PC-9 (cell line): ENCODE measurements around the gene FOXC2. TPM values are rescaled to one million over a fixed set of nuclear protein-coding genes. Genes with fewer than 3 reads are reported as not detected.

Source experiments
- BruUV-seq: library from RNA; stranded (reverse); fragments of 400-500 nt; replicated peaks from 2 replicates; lab custom pipeline; 2021; lab: Mats Ljungman, UMichigan
- CTCF ChIA-PET: fragments of 300-600 bp; sonication (Branson Sonifier 250); formaldehyde crosslinking; loops from one replicate; lab custom pipeline; 2022; ENCODE audit warnings: antibody characterized with exemption; lab: Charles Lee
- POLR2A ChIA-PET: fragments of 300-600 bp; sonication (Branson Sonifier 250); formaldehyde crosslinking; loops from one replicate; lab custom pipeline; 2022; ENCODE audit warnings: antibody characterized with exemption; ENCODE audit not compliant: unreplicated experiment; lab: Charles Lee
- DNase-seq, 2 experiments: peaks; one replicate each; pipeline versions ENCODE4 v3.0.0 to v3.0.0-alpha.2; 2015 to 2022; ENCODE audit warnings: mixed read lengths in 1 of 2
- H2AFZ ChIP-seq: fragments of 200-600 bp; sonication (generic); 2 replicates; pipeline ENCODE4 v1.8.1; 2017; ENCODE audit warnings: antibody characterized with exemption
- H3F3A ChIP-seq: fragments of 200-600 bp; sonication (generic); 2 replicates; pipeline ENCODE4 v1.8.1; 2017; ENCODE audit warnings: antibody characterized with exemption, mild to moderate bottlenecking, low read depth; ENCODE audit not compliant: insufficient read depth
- H3K27ac ChIP-seq: fragments of 200-600 bp; sonication (generic); 2 replicates; pipeline ENCODE4 v1.6.1; 2016; ENCODE audit warnings: mixed run types
- H3K27me3 ChIP-seq: fragments of 200-600 bp; sonication (generic); 2 replicates; pipeline ENCODE4 v1.6.1; 2016; ENCODE audit warnings: low read depth, mixed run types; ENCODE audit not compliant: insufficient read depth
- H3K36me3 ChIP-seq: fragments of 200-600 bp; sonication (generic); 2 replicates; pipeline ENCODE4 v1.6.1; 2016; ENCODE audit warnings: low read depth, mixed run types
- H3K4me1 ChIP-seq: fragments of 200-600 bp; sonication (generic); replicated peaks from 2 replicates; pipeline ENCODE4 v1.6.1; 2016; ENCODE audit warnings: mixed run types; ENCODE audit not compliant: insufficient read depth
- H3K4me2 ChIP-seq: fragments of 200-600 bp; sonication (generic); 2 replicates; pipeline ENCODE4 v1.6.1; 2017; ENCODE audit warnings: mixed run types
- H3K4me3 ChIP-seq: fragments of 200-600 bp; sonication (generic); 2 replicates; pipeline ENCODE4 v1.6.1; 2016; ENCODE audit warnings: mixed run types
- H3K79me2 ChIP-seq: fragments of 200-600 bp; sonication (generic); 2 replicates; pipeline ENCODE4 v1.6.1; 2017; ENCODE audit warnings: low read depth, mixed run types
- H3K9me2 ChIP-seq: fragments of 200-600 bp; sonication (generic); 2 replicates; pipeline ENCODE4 v1.8.1; 2017; ENCODE audit warnings: mild to moderate bottlenecking; ENCODE audit not compliant: insufficient read depth
- H3K9me3 ChIP-seq: fragments of 200-600 bp; sonication (generic); 2 replicates; pipeline ENCODE4 v1.8.1; 2016; ENCODE audit warnings: low read depth; ENCODE audit not compliant: insufficient read depth
- H4K20me1 ChIP-seq: fragments of 200-600 bp; sonication (generic); 2 replicates; pipeline ENCODE4 v1.8.1; 2017; ENCODE audit not compliant: insufficient read depth
- EZH2 ChIP-seq: fragments of 200-600 bp; sonication (generic); IDR thresholded peaks from 2 replicates; pipeline ENCODE4 v1.8.0; 2017; ENCODE audit warnings: antibody characterized with exemption, low read depth
- intact Hi-C: fragments of 100-400 bp; cut with micrococcal nuclease; formaldehyde crosslinking; loops from one replicate; pipeline ENCODE4 v1.10.0; 2022; ENCODE audit not compliant: unreplicated experiment
- total RNA-seq: library from RNA; stranded (reverse); gene quantifications from 2 replicates; pipeline ENCODE4 v1.2.3, GENCODE V29; 2021
- TF ChIP-seq, protein P1 (sequence below): fragments of 200-600 bp; sonication (generic); conservative IDR thresholded peaks from 2 replicates; pipeline ENCODE4 v1.6.1; 2017; ENCODE audit warnings: mixed run types, antibody characterized with exemption, mild to moderate bottlenecking, moderate library complexity

FOXC2 gene
- total RNA-seq, 1 experiment from 2014 or later: not detected

DNA sequence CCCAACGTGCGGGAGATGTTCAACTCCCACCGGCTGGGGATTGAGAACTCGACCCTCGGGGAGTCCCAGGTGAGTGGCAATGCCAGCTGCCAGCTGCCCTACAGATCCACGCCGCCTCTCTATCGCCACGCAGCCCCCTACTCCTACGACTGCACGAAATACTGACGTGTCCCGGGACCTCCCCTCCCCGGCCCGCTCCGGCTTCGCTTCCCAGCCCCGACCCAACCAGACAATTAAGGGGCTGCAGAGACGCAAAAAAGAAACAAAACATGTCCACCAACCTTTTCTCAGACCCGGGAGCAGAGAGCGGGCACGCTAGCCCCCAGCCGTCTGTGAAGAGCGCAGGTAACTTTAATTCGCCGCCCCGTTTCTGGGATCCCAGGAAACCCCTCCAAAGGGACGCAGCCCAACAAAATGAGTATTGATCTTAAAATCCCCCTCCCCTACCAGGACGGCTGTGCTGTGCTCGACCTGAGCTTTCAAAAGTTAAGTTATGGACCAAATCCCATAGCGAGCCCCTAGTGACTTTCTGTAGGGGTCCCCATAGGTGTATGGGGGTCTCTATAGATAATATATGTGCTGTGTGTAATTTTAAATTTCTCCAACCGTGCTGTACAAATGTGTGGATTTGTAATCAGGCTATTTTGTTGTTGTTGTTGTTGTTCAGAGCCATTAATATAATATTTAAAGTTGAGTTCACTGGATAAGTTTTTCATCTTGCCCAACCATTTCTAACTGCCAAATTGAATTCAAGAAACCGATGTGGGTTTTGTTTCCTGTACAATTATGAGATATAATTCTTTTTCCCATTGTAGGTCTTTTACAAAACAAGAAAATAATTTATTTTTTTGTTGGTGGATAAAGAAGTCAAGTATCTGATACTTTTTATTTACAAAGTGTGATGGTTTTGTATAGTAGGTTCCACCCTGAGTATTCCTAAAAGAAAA is 2.3 kb downstream of the FOXC2 start:
- H4K20me1 ChIP-seq: no peaks in the 10 kb centered on the region
- peaks cover 69% of the 10 kb centered on the region for H3K27me3 ChIP-seq
- H3K9me3 ChIP-seq: no peaks in the 10 kb centered on the region
- H3K4me2 ChIP-seq: no peak overlapping the region
- TF ChIP-seq, protein P1, sequence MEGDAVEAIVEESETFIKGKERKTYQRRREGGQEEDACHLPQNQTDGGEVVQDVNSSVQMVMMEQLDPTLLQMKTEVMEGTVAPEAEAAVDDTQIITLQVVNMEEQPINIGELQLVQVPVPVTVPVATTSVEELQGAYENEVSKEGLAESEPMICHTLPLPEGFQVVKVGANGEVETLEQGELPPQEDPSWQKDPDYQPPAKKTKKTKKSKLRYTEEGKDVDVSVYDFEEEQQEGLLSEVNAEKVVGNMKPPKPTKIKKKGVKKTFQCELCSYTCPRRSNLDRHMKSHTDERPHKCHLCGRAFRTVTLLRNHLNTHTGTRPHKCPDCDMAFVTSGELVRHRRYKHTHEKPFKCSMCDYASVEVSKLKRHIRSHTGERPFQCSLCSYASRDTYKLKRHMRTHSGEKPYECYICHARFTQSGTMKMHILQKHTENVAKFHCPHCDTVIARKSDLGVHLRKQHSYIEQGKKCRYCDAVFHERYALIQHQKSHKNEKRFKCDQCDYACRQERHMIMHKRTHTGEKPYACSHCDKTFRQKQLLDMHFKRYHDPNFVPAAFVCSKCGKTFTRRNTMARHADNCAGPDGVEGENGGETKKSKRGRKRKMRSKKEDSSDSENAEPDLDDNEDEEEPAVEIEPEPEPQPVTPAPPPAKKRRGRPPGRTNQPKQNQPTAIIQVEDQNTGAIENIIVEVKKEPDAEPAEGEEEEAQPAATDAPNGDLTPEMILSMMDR: no peak
- TF ChIP-seq EZH2: no peak
- DNase-seq: no peak
- H2AFZ ChIP-seq: no peak overlapping the region
- H3F3A ChIP-seq: no peaks in the 10 kb centered on the region
- no peak overlapping the region for H3K4me3 ChIP-seq
- intact Hi-C loops: loop anchor here (10.0 kb wide), 1 partner anchor 636 kb away; no protein-coding TSS in a partner anchor
- CTCF ChIA-PET: interaction anchor here (0.7 kb wide), 1 partner anchor 729 kb away, joined by 4 read pairs; no protein-coding TSS in a partner anchor
- no peaks in the 10 kb centered on the region for H3K4me1 ChIP-seq
- no TSS peak for BruUV-seq
- no peaks in the 10 kb centered on the region for H3K9me2 ChIP-seq
- H3K79me2 ChIP-seq: no peaks in the 10 kb centered on the region
- no peaks in the 10 kb centered on the region for H3K36me3 ChIP-seq
- no peak overlapping the region for H3K27ac ChIP-seq
- POLR2A ChIA-PET: no interaction called here

GRCh38 chr16:86569701-86570447 is 3.2 kb downstream of the FOXC2 start:
- Histone ChIP-seq H3K4me2 (no peak overlapping the region), H2AFZ (no peak overlapping the region), H3F3A (no peaks in the 10 kb centered on the region), H3K36me3 (no peaks in the 10 kb centered on the region), H3K4me3 (no peak overlapping the region), H3K4me1 (no peaks in the 10 kb centered on the region), H3K79me2 (no peaks in the 10 kb centered on the region), H3K27me3 (peaks cover 71% of the 10 kb centered on the region), H3K9me3 (no peaks in the 10 kb centered on the region), H3K27ac (no peak overlapping the region), H4K20me1 (no peaks in the 10 kb centered on the region), H3K9me2 (no peaks in the 10 kb centered on the region)
- no peak for DNase-seq
- POLR2A ChIA-PET: no interaction called here
- CTCF ChIA-PET: interaction anchor here (0.7 kb wide), 1 partner anchor 728 kb away, joined by 4 read pairs; no protein-coding TSS in a partner anchor
- TF ChIP-seq, protein P1: no peak
- no peak for TF ChIP-seq EZH2
- BruUV-seq: no TSS peak
- intact Hi-C loops: loop anchor here (10.0 kb wide), 1 partner anchor 635 kb away; no protein-coding TSS in a partner anchor
